Smooth muscle cell of the umbilical artery (primary cell): ENCODE data around the gene LCNL1. TPM values are rescaled to one million over a fixed set of nuclear protein-coding genes. Genes with fewer than 3 reads are reported as not detected.

ENCODE experiments used
- total RNA-seq: library from RNA; depleted of rRNA; stranded (reverse); fragments of >200 nt; gene quantifications from 2 replicates; pipeline ENCODE4 v1.2.3, GENCODE V29; 2014

The LCNL1 gene
- total RNA-seq, result 0.88 and 1.5 TPM in 2 replicates

GRCh38 chr9:136982232-136983051, at the start of gene LCNL1:
LCNL1 (plus strand) TSS chr9:136982993; CDS start chr9:136983587, 594 bp downstream.

DNA sequence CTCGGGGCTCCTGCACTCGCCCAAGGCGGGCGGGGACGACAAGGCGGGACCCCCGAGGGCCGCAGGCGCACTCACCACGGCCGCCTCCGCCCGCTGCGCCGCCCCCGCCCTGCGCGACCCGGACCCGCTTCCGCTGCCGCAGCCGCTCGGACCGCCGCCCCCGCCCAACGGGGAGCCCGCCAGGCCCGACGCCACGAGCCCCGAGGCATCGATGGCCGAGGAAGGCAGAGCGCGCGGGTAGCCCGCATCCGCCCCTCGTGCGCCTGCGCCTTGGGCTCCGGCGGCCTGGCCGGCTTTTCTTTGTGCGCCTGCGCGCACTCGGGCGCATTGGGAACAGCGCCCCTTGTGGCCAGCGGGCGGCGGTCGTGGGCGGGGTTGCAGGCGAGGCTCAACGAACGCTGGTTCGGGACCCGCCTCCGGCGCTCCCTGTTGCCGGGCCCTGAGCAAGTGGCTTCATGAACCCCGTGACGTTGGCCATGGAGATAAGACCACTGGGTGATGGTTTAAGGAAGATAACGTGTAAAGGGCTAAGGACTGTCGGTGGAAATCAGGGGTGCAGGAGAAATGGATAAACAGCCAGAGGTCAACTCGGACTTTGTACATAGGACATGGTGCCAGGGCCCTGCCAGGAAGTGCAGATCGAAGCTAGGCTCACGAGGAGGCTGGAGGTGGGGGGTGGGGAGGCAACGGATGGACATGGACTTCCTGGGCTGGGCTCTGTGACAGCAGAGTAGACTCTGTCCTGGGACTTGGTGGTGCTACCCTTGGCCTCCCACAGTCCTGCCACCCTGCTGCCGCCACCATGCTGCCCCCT, 38.1 kb upstream of the LCNL1 start, which contains the start of the genes C8G and FBXW5:
C8G (plus strand) TSS at position 725 of the 814 bp plus-strand sequence; CDS start at position 803, 78 bp downstream.
FBXW5 (minus strand) TSS at position 220 of the 814 bp plus-strand sequence. CDS start 655 bp downstream, outside the sequence.

GRCh38 chr9:136951541-136952320, 31.1 kb upstream of the LCNL1 start, which contains the start of gene LCN12:
LCN12 (plus strand) TSS chr9:136952273; CDS start chr9:136952328, 55 bp downstream.

DNA sequence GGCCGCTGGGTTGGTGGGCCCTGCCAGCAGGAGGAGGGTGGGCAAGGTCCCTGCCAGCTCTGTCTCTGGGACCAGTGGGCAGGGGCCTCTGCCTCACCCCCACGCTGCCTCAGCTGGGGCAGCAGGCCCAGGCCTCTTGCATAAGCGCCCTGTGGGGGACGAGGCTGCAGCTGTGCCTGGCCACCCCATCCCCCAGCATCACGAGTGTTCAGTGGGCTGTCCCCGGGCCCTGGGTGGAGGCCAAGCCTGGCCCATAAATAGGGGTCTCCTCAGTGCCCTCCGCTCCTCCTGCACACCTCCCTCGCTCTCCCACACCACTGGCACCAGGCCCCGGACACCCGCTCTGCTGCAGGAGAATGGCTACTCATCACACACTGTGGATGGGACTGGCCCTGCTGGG, 5.6 kb upstream of the LCNL1 start, which contains the start of gene PTGDS:
PTGDS (plus strand) TSS at position 282 of the 400 bp plus-strand sequence; CDS start at position 357, 75 bp downstream.

GRCh38 chr9:136991993-136992818, 9.4 kb downstream of the LCNL1 start, which contains the start of gene PAXX:
PAXX (plus strand) TSS chr9:136992422; CDS start chr9:136992444, 22 bp downstream.

GRCh38 chr9:136996361-136997292, 13.8 kb downstream of the LCNL1 start, which contains the start of gene CLIC3:
CLIC3 (minus strand) TSS chr9:136996568; CDS start chr9:136996543, 25 bp downstream.

DNA sequence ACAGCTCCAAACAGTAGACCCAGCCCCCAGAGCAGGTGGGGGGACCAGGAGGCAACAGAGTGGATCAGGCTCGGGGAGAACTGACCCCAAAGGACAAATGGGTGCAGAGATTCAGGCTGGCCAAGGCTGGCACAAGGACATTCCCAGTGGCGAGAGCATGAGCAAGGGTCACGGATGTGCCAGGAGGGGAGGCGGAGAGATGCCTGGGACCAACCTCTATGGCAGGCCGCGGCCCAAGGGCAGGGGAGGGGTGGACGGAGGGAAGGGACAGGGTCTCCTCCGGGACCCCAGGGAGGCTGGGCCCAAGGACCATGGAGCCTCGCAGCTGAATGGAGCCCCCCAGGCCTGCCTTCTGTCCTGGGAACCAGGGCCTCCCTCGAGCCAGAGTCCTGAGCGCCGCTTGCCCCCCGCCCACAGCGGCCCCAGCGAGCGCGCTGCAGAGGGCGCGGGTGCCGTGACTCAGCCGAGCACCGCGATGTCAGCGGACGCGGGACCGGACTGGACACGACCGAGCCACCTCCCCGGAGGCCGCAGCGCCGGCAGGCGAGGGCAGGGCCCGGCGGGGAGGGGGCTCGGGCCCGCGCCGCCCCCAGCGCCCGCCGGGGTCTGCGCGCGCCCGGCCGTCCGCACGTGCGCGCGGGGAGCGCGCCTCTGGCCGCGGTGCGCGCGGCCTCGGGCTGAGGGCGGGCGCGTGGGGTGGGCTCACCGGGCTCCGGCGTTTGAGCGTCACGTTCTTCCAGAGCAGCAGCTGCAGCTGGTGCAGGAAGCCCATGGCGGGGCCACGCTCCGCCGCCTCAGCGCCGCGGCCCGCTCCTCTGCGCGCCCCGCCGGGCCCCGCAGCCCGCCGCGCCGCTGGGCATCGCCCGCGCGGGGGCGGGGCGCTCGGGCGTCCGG, 44.8 kb downstream of the LCNL1 start, which contains the start of gene ABCA2:
ABCA2 (minus strand) TSS at position 869 of the 894 bp plus-strand sequence; CDS start at position 772, 97 bp downstream.

DNA sequence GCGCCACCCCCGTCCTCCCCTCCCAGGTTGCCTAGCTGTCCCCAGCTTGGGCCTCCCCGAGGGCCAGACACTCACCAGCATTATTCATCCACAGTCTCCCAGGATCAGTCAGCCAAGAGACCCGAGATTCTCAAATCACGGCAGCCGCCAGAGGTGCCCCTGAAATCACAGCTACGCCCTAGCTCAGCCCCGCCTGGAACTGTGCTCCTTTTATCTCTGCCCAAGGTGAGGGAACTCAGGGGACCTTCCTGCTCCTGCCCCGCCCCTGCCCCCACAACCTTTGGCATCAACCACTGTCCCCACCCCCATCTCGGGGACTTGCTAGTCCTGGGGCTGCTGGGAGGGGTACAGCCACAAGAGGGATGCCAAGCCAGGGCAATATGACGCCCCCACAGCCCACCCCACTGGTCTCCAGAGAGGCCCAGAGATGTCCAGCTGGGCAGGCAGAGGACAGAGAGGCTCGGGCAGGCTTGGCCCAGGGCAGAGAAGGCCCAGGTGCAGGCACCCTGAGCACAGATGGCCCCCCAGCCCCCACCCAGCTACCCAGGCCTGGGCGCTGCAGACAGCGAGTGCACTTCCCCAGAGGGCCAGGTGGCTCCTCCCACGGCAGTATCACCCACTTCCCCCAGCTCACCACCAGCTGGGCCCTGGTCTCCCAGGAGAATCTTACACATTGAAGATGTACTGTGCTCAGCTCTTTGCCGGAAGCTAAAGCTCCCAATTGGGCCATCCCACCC, 49.3 kb downstream of the LCNL1 start, which contains the start of gene FUT7:
FUT7 (minus strand) TSS at position 185 of the 737 bp plus-strand sequence; CDS start at position 88, 97 bp downstream.

Other genes starting within 250 kb of the LCNL1 start
- not detected in 2 replicates for gene LCN10, start 240.1 kb upstream of the LCNL1 start, total RNA-seq
- not detected in 2 replicates for gene LCN6, start 234.5 kb upstream of the LCNL1 start, total RNA-seq
- not detected in 2 replicates for gene LCN8, start 224.8 kb upstream of the LCNL1 start, total RNA-seq
- not detected in 2 replicates for gene LCN15, start 218.5 kb upstream of the LCNL1 start, total RNA-seq
- 39.2 and 72.2 TPM in 2 replicates for gene TMEM141, start 191.6 kb upstream of the LCNL1 start, total RNA-seq
- 0.30 and 0.32 TPM in 2 replicates for gene CCDC183, start 186.7 kb upstream of the LCNL1 start, total RNA-seq
- 46.3 and 70.5 TPM in 2 replicates for gene RABL6, start 175.0 kb upstream of the LCNL1 start, total RNA-seq
- gene AJM1, start 140.5 kb upstream of the LCNL1 start, total RNA-seq, result 2.1 and 2.4 TPM in 2 replicates
- 65.8 and 98.9 TPM in 2 replicates for gene PHPT1, start 133.6 kb upstream of the LCNL1 start, total RNA-seq
- gene MAMDC4, start 130.6 kb upstream of the LCNL1 start, total RNA-seq, result 2.7 and 4.0 TPM in 2 replicates
- 209 and 275 TPM in 2 replicates for gene EDF1, start 116.7 kb upstream of the LCNL1 start, total RNA-seq
- gene TRAF2, start 96.5 kb upstream of the LCNL1 start, total RNA-seq, result 5.6 and 16.0 TPM in 2 replicates
- gene FBXW5, start 38.3 kb upstream of the LCNL1 start, total RNA-seq, result 142 and 159 TPM in 2 replicates
- gene C8G, start 37.8 kb upstream of the LCNL1 start, total RNA-seq, result 0.59 TPM in 1 of 2 replicates, not detected in the other
- gene LCN12, start 30.7 kb upstream of the LCNL1 start, total RNA-seq, result 0.30 and 0.51 TPM in 2 replicates
- 8.3 and 21.4 TPM in 2 replicates for gene PTGDS, start 5.5 kb upstream of the LCNL1 start, total RNA-seq
- 13.5 and 17.8 TPM in 2 replicates for gene PAXX, start 9.4 kb downstream of the LCNL1 start, total RNA-seq
- 2.5 and 3.3 TPM in 2 replicates for gene CLIC3, start 13.6 kb downstream of the LCNL1 start, total RNA-seq
- gene ABCA2, start 45.2 kb downstream of the LCNL1 start, total RNA-seq, result 46.0 and 68.3 TPM in 2 replicates
- gene FUT7, start 49.1 kb downstream of the LCNL1 start, total RNA-seq, result under 0.01 TPM in 1 of 2 replicates, not detected in the other
- gene NPDC1, start 63.2 kb downstream of the LCNL1 start, total RNA-seq, result 27.3 and 49.4 TPM in 2 replicates
- gene ENTPD2, start 71.1 kb downstream of the LCNL1 start, total RNA-seq, result not detected in 2 replicates
- gene SAPCD2, start 87.6 kb downstream of the LCNL1 start, total RNA-seq, result 0.89 and 5.7 TPM in 2 replicates
- gene UAP1L1, start 94.5 kb downstream of the LCNL1 start, total RNA-seq, result 18.7 and 21.5 TPM in 2 replicates
- 176 and 185 TPM in 2 replicates for gene MAN1B1, start 104.0 kb downstream of the LCNL1 start, total RNA-seq
- gene DPP7, start 131.7 kb downstream of the LCNL1 start, total RNA-seq, result 69.1 and 79.6 TPM in 2 replicates
- gene GRIN1, start 156.2 kb downstream of the LCNL1 start, total RNA-seq, result 0.09 TPM in 1 of 2 replicates, not detected in the other
- not detected in 2 replicates for gene LRRC26, start 187.1 kb downstream of the LCNL1 start, total RNA-seq
- gene TMEM210, start 189.1 kb downstream of the LCNL1 start, total RNA-seq, result not detected in 2 replicates
- gene ANAPC2, start 205.6 kb downstream of the LCNL1 start, total RNA-seq, result 25.5 and 28.8 TPM in 2 replicates
- 51.0 and 65.9 TPM in 2 replicates for gene SSNA1, start 205.7 kb downstream of the LCNL1 start, total RNA-seq
- 6.2 and 8.9 TPM in 2 replicates for gene TPRN, start 217.7 kb downstream of the LCNL1 start, total RNA-seq
- 32.1 and 32.8 TPM in 2 replicates for gene TMEM203, start 222.7 kb downstream of the LCNL1 start, total RNA-seq
- 2.7 and 5.4 TPM in 2 replicates for gene NDOR1, start 222.7 kb downstream of the LCNL1 start, total RNA-seq
- 0.30 and 0.83 TPM in 2 replicates for gene RNF208, start 239.2 kb downstream of the LCNL1 start, total RNA-seq
- gene CYSRT1, start 242.2 kb downstream of the LCNL1 start, total RNA-seq, result 0.30 and 0.46 TPM in 2 replicates
- not detected in 2 replicates for gene RNF224, start 244.5 kb downstream of the LCNL1 start, total RNA-seq
- under 0.01 TPM in 1 of 2 replicates, not detected in the other for gene SLC34A3, start 247.9 kb downstream of the LCNL1 start, total RNA-seq